Skeletal muscle satellite cell (primary cell): ENCODE results near the gene RIPPLY3.
"Not testable (repeated sequence)": the region's sequence is repeated elsewhere in the genome, so short reads cannot be mapped to it uniquely, and the experiment has no call there.

Source experiments
- H3K27me3 ChIP-seq: 2 replicates; pipeline ENCODE4 v1.7.0; 2013; ENCODE audit warnings: low read length; ENCODE audit not compliant: control insufficient read depth, insufficient read depth
- H3K36me3 ChIP-seq: 2 replicates; pipeline ENCODE4 v1.7.0; 2013; ENCODE audit warnings: mild to moderate bottlenecking, control low read depth, low read length; ENCODE audit not compliant: insufficient read depth
- H3K4me1 ChIP-seq: 2 replicates; pipeline ENCODE4 v1.7.0; 2013; ENCODE audit warnings: low read length; ENCODE audit not compliant: control insufficient read depth, insufficient read depth
- H3K4me2 ChIP-seq: 2 replicates; pipeline ENCODE4 v1.7.0; 2013; ENCODE audit warnings: mild to moderate bottlenecking, low read length
- H3K4me3 ChIP-seq: 2 replicates; pipeline ENCODE4 v1.7.0; 2013; ENCODE audit warnings: low read length
- H3K9ac ChIP-seq: 2 replicates; pipeline ENCODE4 v1.7.0; 2013; ENCODE audit warnings: mild to moderate bottlenecking, low read depth, low read length, moderate library complexity
- H3K9me3 ChIP-seq: replicated peaks from 2 replicates; pipeline ENCODE4 v1.7.0; 2013; ENCODE audit warnings: mild to moderate bottlenecking, control low read depth, low read length

Gene RIPPLY3

GRCh38 chr21:36987845-36988244, 18.7 kb upstream of the RIPPLY3 start:
- no peak overlapping the region for H3K4me3 ChIP-seq
- H3K4me2 ChIP-seq = peak overlapping the region; percentile 4
- peaks cover 20% of the 10 kb centered on the region for H3K4me1 ChIP-seq
- H3K36me3 ChIP-seq = no peaks in the 10 kb centered on the region
- H3K27me3 ChIP-seq = no peaks in the 10 kb centered on the region
- no peaks in the 10 kb centered on the region for H3K9me3 ChIP-seq
- H3K9ac ChIP-seq = no peak overlapping the region

GRCh38 chr21:36988536-36988935, 18.0 kb upstream of the RIPPLY3 start:
- no peaks in the 10 kb centered on the region for H3K27me3 ChIP-seq
- no peak overlapping the region for H3K9ac ChIP-seq
- H3K4me2 ChIP-seq = peak overlapping the region; percentile 4
- no peaks in the 10 kb centered on the region for H3K36me3 ChIP-seq
- no peaks in the 10 kb centered on the region for H3K9me3 ChIP-seq
- peaks cover 20% of the 10 kb centered on the region for H3K4me1 ChIP-seq
- no peak overlapping the region for H3K4me3 ChIP-seq

GRCh38 chr21:36989199-36989698, 17.3 kb upstream of the RIPPLY3 start:
- H3K4me3 ChIP-seq = peak overlapping the region; percentile 81
- H3K36me3 ChIP-seq = not testable (repeated sequence)

DNA sequence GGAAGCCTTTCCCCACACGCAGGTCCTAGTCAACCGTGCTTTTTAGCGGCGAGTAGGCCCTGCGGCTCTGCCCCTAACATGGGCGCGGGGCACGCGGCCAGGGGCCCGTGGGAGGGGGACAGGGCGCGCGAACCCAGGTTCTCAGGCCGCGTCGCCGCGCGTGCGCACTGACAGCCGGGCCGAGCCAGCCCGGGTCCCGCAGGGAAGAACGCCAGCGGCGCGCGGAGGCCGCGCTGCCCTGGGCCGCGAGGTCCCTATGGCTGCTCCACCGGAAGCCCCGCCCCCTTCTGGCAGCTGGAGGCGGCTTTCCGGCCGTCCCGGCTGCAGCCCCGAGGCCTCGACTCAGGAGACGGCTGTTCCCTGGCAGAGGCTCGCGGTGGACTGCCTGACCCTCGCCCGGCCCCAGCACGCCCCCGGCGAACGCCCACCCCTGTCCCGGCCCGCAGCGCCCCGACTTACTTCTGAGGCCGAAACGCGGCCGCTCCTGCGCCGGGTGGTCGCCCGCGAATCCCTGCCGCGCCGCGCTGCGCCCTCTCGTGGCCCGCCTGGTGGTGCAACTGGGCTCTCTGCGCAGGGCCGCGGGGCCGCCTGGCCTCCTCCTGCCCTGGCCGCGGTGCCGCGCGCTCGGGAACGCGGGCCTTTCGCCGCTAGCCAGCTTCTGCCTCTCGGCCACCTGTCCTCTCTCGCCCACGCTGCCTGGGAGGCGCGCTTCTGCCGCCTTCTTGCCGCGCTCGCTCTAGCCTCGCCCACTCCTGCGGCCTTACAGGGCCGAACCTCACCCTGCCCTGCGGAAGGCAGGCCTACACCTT, 16.6 kb upstream of the RIPPLY3 start:
- Histone ChIP-seq H3K27me3 (no peaks in the 10 kb centered on the region), H3K9ac (peak overlapping the region; percentile 86), H3K4me3 (peak overlapping the region; percentile 81)

More at GRCh38 chr21:36989199-36989698, 17.3 kb upstream of the RIPPLY3 start:
- Histone ChIP-seq H3K9ac (peak overlapping the region; percentile 86), H3K4me2 (peak overlapping the region; percentile 85), H3K4me1 (peaks cover 20% of the 10 kb centered on the region)
- H3K27me3 ChIP-seq, H3K9me3 ChIP-seq: not testable (repeated sequence)

GRCh38 chr21:36990508-36991205, 15.8 kb upstream of the RIPPLY3 start:
- Histone ChIP-seq H3K4me2 (peak overlapping the region; percentile 85), H3K4me1 (peaks cover 20% of the 10 kb centered on the region), H3K36me3 (no peaks in the 10 kb centered on the region), H3K4me3 (peak overlapping the region; percentile 81), H3K9me3 (no peaks in the 10 kb centered on the region), H3K9ac (peak overlapping the region; percentile 86), H3K27me3 (no peaks in the 10 kb centered on the region)

More for the DNA sequence above, 16.6 kb upstream of the RIPPLY3 start:
- Histone ChIP-seq H3K4me1 (peaks cover 20% of the 10 kb centered on the region), H3K9me3 (no peaks in the 10 kb centered on the region), H3K36me3 (no peaks in the 10 kb centered on the region), H3K4me2 (peak overlapping the region; percentile 85)

- Histone ChIP-seq H3K9ac (no peak overlapping the region), H3K9me3 (no peaks in the 10 kb centered on the region), H3K4me1 (peaks cover 20% of the 10 kb centered on the region), H3K4me3 (no peak overlapping the region), H3K36me3 (no peaks in the 10 kb centered on the region), H3K27me3 (peaks cover 5% of the 10 kb centered on the region), H3K4me2 (no peak overlapping the region)
Measured at GRCh38 chr21:36992671-36993070, 13.8 kb upstream of the RIPPLY3 start.

DNA sequence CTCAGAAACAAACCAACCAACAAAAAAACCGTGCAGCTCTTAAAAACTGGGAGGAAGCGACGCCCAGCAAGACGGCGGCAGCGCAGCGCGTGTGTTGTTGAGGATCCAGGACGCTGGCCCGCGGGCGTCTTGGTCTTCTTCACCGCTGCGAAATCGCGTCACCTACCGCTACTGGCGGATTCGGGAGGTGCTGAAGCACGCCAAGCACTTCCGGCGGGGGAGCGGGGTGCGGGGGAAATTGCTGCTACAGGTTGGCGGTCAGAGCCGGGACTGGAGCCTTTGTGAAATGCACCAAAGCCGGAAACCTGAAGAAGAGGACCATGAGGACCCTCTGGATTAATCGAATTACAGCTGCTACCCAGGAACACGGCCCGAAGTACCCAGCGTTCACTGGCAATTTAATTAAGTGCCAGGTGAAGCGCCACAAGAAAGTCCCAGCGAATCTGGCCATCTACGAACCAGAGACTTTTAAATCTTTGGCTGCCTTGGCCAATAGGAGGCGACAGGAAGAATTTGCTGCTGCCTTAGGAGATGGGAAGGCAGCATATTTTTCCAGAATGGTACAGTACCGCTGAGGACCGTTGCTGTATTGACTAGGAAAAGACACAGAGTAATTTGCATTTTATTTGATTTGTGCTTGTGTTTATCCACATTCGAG, 11.9 kb upstream of the RIPPLY3 start:
- Histone ChIP-seq H3K9me3 (no peaks in the 10 kb centered on the region), H3K27me3 (peaks cover 7% of the 10 kb centered on the region), H3K4me1 (peaks cover 4% of the 10 kb centered on the region), H3K36me3 (no peaks in the 10 kb centered on the region), H3K4me3 (no peak overlapping the region), H3K9ac (no peak overlapping the region), H3K4me2 (no peak overlapping the region)

GRCh38 chr21:36995285-36995684, 11.2 kb upstream of the RIPPLY3 start:
- not testable (repeated sequence) for H3K9me3 ChIP-seq, H3K27me3 ChIP-seq, H3K9ac ChIP-seq, H3K4me1 ChIP-seq, H3K4me2 ChIP-seq, H3K36me3 ChIP-seq, H3K4me3 ChIP-seq

DNA sequence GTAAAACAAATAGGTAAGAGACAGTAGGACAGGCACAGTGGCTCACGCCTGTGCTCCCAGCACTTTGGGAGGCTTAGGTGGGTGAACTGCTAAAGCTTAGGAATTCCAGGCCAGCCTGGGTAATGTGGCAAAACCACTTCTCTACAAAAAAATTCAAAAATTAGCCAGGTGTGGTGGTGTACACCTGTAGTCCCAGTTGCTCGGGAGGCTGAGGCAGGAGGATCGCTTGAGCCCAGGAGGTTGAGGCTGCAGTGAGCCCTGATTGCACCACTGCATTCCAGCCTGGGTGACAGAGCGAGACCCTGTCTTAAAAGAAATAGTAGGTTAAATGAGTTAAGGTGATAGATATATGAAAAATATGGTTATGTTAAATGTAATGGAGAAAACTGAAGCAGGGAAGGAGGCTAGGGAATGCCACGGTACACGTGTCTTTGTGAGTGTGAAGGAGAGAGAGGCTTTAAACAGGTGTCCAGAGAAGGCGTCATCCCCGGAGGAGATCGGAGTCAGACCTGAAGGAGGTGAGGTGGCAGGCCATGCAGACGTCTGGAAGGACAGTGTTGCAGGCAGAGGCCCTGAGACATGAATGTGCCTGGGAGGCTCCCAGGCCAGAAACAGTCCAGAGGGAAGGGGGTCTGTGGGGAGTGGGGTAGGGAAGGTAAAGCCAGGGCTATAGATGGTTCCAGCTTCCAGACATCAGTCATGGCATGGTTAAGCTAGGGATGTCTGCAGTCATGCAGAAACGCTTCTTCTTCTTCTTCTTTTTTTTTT, 7.2 kb upstream of the RIPPLY3 start:
- Histone ChIP-seq H3K36me3 (no peaks in the 10 kb centered on the region), H3K4me1 (no peaks in the 10 kb centered on the region), H3K4me2 (no peak overlapping the region), H3K4me3 (no peak overlapping the region), H3K9ac (no peak overlapping the region), H3K9me3 (no peaks in the 10 kb centered on the region), H3K27me3 (peaks cover 7% of the 10 kb centered on the region)

GRCh38 chr21:37000381-37000780, 6.1 kb upstream of the RIPPLY3 start:
- Histone ChIP-seq H3K27me3 (peaks cover 7% of the 10 kb centered on the region), H3K36me3 (no peaks in the 10 kb centered on the region)

GRCh38 chr21:37001441-37001840, 5.1 kb upstream of the RIPPLY3 start:
- Histone ChIP-seq H3K4me2 (no peak overlapping the region), H3K4me1 (peaks cover 4% of the 10 kb centered on the region), H3K36me3 (no peaks in the 10 kb centered on the region), H3K4me3 (no peak overlapping the region), H3K9me3 (no peaks in the 10 kb centered on the region), H3K9ac (no peak overlapping the region), H3K27me3 (peaks cover 13% of the 10 kb centered on the region)

More at GRCh38 chr21:37000381-37000780, 6.1 kb upstream of the RIPPLY3 start:
- Histone ChIP-seq H3K4me3 (no peak overlapping the region), H3K4me2 (no peak overlapping the region), H3K4me1 (no peaks in the 10 kb centered on the region), H3K9ac (no peak overlapping the region), H3K9me3 (no peaks in the 10 kb centered on the region)
